ENCODE results near the gene ZNF235.

ZNF235 gene

DNA sequence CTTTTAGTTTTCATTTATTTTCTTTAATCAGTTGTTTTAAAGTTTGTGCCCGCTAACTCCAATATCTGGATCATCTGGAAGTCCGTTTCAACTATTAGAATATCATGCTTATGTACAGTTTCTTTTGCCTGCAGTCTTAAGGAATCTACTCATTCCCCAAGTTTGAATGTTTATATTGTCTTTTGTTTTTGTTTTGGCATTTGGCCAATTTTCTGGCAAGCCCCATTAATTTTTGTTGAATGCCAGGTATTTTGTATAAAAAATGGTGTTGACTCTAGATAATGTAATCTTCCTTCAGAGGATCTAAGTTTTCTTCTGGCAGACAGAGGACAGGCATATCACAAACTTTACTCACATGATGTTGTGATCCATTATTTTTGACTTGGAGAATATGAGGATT is 11.1 kb upstream of the ZNF235 start:
- TF ChIP-seq, protein P1, sequence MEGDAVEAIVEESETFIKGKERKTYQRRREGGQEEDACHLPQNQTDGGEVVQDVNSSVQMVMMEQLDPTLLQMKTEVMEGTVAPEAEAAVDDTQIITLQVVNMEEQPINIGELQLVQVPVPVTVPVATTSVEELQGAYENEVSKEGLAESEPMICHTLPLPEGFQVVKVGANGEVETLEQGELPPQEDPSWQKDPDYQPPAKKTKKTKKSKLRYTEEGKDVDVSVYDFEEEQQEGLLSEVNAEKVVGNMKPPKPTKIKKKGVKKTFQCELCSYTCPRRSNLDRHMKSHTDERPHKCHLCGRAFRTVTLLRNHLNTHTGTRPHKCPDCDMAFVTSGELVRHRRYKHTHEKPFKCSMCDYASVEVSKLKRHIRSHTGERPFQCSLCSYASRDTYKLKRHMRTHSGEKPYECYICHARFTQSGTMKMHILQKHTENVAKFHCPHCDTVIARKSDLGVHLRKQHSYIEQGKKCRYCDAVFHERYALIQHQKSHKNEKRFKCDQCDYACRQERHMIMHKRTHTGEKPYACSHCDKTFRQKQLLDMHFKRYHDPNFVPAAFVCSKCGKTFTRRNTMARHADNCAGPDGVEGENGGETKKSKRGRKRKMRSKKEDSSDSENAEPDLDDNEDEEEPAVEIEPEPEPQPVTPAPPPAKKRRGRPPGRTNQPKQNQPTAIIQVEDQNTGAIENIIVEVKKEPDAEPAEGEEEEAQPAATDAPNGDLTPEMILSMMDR (IDR thresholded peaks at IDR 0.05; ENCODE audit: control insufficient read depth, extremely low read depth, insufficient read depth), result no peak
- no peak overlapping the region for H3K4me3 ChIP-seq (ENCODE audit: low read depth, low read length)
- DNase-seq (ENCODE audit: low read depth), result no peak

DNA sequence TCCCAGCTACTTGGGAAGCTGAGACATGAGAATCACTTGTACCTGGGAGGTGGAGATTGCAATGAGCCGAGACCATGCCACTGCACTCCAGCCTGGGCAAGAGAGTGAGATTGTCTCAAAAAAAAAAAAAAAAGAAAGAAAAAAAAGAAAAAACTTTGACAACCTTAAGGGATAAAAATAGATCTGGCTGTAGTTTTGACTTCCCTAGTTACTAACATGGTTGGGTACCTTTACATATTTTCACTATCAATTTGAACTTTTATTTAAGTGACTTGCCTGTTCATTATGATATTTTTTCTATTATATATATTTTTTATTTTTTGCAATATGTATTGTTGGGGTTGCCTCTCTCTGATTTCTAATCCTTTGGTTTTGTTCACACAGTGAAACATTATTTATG is 8.4 kb upstream of the ZNF235 start:
- no peak for DNase-seq (ENCODE audit: low read depth)
- TF ChIP-seq, protein P1 (IDR thresholded peaks at IDR 0.05; ENCODE audit: control insufficient read depth, extremely low read depth, insufficient read depth), result no peak
- no peak overlapping the region for H3K4me3 ChIP-seq (ENCODE audit: low read depth, low read length)

- TF ChIP-seq, protein P1 (IDR thresholded peaks at IDR 0.05; ENCODE audit: control insufficient read depth, extremely low read depth, insufficient read depth), result no peak
- no peak for DNase-seq (ENCODE audit: low read depth)
- no peak overlapping the region for H3K4me3 ChIP-seq (ENCODE audit: low read depth, low read length)
These were observed 3.2 kb upstream of the ZNF235 start for GRCh38 chr19:44308011-44308410.

GRCh38 chr19:44306283-44306682 is 1.5 kb upstream of the ZNF235 start:
- DNase-seq (ENCODE audit: low read depth), result no peak
- H3K4me3 ChIP-seq (ENCODE audit: low read depth, low read length), result no peak overlapping the region
- TF ChIP-seq, protein P1 (IDR thresholded peaks at IDR 0.05; ENCODE audit: control insufficient read depth, extremely low read depth, insufficient read depth), result no peak

DNA sequence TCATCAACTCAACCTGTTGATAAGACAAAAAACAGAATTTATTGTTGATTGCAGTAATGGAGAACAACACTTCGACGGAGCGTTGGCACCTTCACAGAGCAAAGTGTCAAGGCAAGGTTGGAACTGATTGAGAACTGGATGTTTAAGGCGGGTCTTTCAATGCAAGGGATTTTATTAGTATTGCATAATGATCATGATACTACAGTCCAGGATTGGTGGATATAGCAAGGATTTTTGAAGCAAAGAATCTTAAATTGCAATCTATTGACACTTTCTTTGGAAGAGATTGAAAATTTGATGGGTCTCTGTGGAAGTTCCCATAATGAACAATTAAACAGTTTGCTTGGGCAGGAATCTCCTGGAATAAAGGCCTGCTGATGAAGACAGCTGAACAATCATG is 632 bp upstream of the ZNF235 start:
- no peak overlapping the region; the same call in 1 of the 2 replicates for H3K4me3 ChIP-seq (ENCODE audit: low read depth, low read length)
- TF ChIP-seq, protein P1 (IDR thresholded peaks at IDR 0.05; ENCODE audit: control insufficient read depth, extremely low read depth, insufficient read depth), result no peak
- DNase-seq (ENCODE audit: low read depth), result no peak

DNA sequence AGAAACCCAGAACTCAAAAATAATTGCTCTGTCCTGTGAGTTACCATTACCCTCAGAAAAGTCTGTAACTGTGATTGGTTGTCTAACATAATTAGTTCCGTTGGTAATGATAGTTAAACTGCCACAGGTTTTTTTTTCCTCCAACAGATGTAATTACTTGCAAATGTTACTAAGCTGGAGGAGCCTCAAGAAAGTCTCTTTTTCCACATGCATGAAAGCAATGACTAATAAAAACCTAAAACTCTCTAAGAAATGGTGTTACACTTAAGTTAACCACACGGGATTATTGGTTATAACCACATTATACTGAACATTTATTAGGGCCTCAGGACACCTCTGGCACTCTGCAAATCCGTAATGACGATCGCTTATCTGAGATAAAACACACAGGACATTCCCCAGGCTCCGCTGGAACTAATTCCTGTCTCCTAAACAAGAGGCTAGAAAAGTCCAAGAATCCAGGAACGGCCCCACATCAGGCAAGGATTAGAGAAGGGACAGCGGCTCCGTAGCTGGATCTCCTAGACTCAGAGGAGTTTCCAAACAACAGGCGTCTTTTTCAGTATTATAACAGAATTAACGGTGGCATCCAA is 753 bp downstream of the ZNF235 start:
- H3K4me3 ChIP-seq (ENCODE audit: low read depth, low read length), result peak overlapping the region; percentile 74
- no peak for DNase-seq (ENCODE audit: low read depth)
- TF ChIP-seq, protein P1 (IDR thresholded peaks at IDR 0.05; ENCODE audit: control insufficient read depth, extremely low read depth, insufficient read depth), result no peak

DNA sequence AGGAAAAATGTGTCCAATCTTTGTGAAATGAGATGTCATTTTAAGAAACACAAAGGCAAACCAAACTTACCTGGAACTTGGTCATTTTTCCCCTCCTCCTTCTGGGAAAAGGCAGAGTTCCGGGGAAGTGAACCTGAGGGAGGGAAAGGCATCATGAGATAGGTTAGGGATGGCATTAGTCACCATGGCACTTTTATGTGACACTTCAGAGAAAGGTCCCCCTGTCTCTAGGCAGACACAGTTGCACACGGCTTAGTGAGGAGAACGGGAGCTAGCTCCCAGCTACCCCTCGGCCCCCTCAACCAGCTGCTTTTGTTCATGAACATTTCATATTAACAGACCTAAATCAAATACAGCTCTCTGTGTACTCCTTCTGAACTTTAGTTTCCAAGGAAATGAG is 1.5 kb downstream of the ZNF235 start:
- DNase-seq (ENCODE audit: low read depth), result no peak
- TF ChIP-seq, protein P1 (IDR thresholded peaks at IDR 0.05; ENCODE audit: control insufficient read depth, extremely low read depth, insufficient read depth), result no peak
- peak overlapping the region; percentile 74; the same call in 1 of the 2 replicates for H3K4me3 ChIP-seq (ENCODE audit: low read depth, low read length)
